Right forelimb (tissue), 1 donor: Measurements from ENCODE around the gene CCRL2.
"Not testable (repeated sequence)": the region's sequence is repeated elsewhere in the genome, so short reads cannot be mapped to it uniquely, and the experiment has no call there.

ENCODE experiments used
- DNase-seq: peaks from one replicate; pipeline ENCODE4 v3.0.0-alpha.2; 2018

The CCRL2 gene

GRCh38 chr3:46431905-46432304, 24.8 kb downstream of the CCRL2 start:
- not testable (repeated sequence) for DNase-seq

GRCh38 chr3:46433118-46433517, 26.1 kb downstream of the CCRL2 start:
- DNase-seq, result not testable (repeated sequence)

- DNase-seq, result no peak
These were observed 26.8 kb downstream of the CCRL2 start for GRCh38 chr3:46433841-46434240.

- DNase-seq, result no peak
These were observed 28.1 kb downstream of the CCRL2 start for GRCh38 chr3:46435081-46435726.

- DNase-seq, result no peak
These were observed 31.8 kb downstream of the CCRL2 start for GRCh38 chr3:46438831-46439230.

- DNase-seq, result no peak
These were observed 33.7 kb downstream of the CCRL2 start for GRCh38 chr3:46440531-46441294.

- DNase-seq, result no peak
These were observed 35.8 kb downstream of the CCRL2 start for GRCh38 chr3:46442576-46443530.

GRCh38 chr3:46447228-46447985, 40.3 kb downstream of the CCRL2 start:
- DNase-seq, result no peak

GRCh38 chr3:46448721-46449120, 41.7 kb downstream of the CCRL2 start:
- DNase-seq, result no peak

- no peak for DNase-seq
These were observed 42.9 kb downstream of the CCRL2 start for GRCh38 chr3:46449755-46450552.

GRCh38 chr3:46453526-46454208, 46.6 kb downstream of the CCRL2 start:
- no peak for DNase-seq

- DNase-seq, result no peak
These were observed 47.1 kb downstream of the CCRL2 start for GRCh38 chr3:46454209-46454595.

- DNase-seq, result no peak
These were observed 47.5 kb downstream of the CCRL2 start for GRCh38 chr3:46454606-46455005.

GRCh38 chr3:46455231-46456115, 48.4 kb downstream of the CCRL2 start:
- no peak for DNase-seq

- DNase-seq, result no peak
These were observed 49.1 kb downstream of the CCRL2 start for GRCh38 chr3:46456118-46456517.
